HG03571 (cell line): ENCODE data around the gene U2AF1L4.
A peak's percentile ranks its signal among the peaks of the same experiment; 100 is the strongest.
"Not testable (repeated sequence)": the region's sequence is repeated elsewhere in the genome, so short reads cannot be mapped to it uniquely, and the experiment has no call there.

Source experiments
- ATAC-seq: cut with Tn5 transposase; IDR thresholded peaks from one replicate; pipeline ENCODE4 v1.9.1; 2021; ENCODE audit not compliant: unreplicated experiment

Gene U2AF1L4

GRCh38 chr19:35727956-35728706 lies 17.1 kb downstream of the U2AF1L4 start:
- ATAC-seq = no peak

DNA sequence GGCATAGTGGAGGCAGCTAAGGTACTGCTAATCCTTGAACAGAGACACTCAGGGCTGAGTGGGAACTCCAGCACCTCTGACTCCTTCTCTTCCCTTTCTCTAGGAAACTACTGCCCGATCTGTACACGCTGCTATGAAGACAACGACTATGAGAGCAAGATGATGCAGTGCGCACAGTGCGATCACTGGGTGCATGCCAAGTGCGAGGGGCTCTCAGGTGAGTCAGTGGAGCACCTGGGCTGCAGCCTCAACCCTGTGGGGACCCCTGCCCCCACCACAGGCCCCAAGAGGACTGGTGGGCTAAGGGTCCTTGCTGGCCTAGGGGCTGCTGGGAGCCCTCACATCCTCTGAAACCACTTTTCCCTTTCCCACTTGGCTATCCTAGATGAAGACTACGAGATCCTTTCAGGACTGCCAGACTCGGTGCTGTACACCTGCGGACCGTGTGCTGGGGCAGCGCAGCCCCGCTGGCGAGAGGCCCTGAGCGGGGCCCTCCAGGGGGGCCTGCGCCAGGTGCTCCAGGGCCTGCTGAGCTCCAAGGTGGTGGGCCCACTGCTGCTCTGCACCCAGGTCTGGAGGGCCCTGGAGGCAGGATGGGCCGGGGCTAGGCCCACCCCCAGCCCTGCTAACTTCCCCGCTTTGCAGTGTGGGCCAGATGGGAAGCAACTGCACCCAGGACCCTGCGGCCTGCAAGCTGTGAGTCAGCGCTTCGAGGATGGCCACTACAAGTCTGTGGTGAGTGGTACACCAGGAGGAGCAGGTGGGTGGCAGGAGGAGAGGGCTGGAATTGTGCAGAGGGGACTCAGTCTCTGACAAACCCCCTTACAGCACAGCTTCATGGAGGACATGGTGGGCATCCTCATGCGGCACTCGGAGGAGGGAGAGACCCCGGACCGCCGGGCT lies 17.9 kb downstream of the U2AF1L4 start:
- no peak for ATAC-seq

GRCh38 chr19:35725216-35725861 lies 19.9 kb downstream of the U2AF1L4 start:
- no peak for ATAC-seq

GRCh38 chr19:35724560-35724959 lies 20.7 kb downstream of the U2AF1L4 start:
- ATAC-seq = no peak

GRCh38 chr19:35724132-35724531 lies 21.1 kb downstream of the U2AF1L4 start:
- ATAC-seq = not testable (repeated sequence)

DNA sequence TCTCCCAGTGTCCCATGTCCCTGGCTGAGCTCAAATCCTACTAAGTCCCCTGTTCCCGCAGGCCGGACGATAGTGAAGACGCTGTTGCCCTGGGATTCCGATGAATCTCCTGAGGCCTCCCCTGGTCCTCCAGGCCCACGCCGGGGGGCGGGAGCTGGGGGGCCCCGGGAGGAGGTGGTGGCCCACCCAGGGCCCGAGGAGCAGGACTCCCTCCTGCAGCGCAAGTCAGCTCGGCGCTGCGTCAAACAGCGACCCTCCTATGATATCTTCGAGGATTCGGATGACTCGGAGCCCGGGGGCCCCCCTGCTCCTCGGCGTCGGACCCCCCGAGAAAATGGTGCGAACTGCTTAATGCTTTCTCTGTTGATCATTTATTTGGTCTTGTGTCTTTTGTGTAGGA lies 21.5 kb downstream of the U2AF1L4 start:
- ATAC-seq = no peak

- no peak for ATAC-seq
These were observed 22.3 kb downstream of the U2AF1L4 start for GRCh38 chr19:35722897-35723296.

GRCh38 chr19:35722461-35722860 lies 22.8 kb downstream of the U2AF1L4 start:
- no peak for ATAC-seq

DNA sequence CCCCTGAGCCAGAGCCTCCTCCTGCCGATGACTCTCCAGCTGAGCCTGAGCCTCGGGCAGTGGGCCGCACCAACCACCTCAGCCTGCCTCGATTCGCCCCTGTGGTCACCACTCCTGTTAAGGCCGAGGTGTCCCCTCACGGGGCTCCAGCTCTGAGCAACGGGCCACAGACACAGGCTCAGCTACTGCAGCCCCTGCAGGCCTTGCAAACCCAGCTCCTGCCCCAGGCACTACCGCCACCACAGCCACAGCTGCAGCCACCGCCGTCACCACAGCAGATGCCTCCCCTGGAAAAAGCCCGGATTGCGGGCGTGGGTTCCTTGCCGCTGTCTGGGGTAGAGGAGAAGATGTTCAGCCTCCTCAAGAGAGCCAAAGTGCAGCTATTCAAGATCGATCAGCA lies 23.8 kb downstream of the U2AF1L4 start:
- ATAC-seq = no peak

- no peak for ATAC-seq
These were observed 24.6 kb downstream of the U2AF1L4 start for GRCh38 chr19:35720648-35721047.

- no peak for ATAC-seq
These were observed 25.1 kb downstream of the U2AF1L4 start for GRCh38 chr19:35720163-35720524.

DNA sequence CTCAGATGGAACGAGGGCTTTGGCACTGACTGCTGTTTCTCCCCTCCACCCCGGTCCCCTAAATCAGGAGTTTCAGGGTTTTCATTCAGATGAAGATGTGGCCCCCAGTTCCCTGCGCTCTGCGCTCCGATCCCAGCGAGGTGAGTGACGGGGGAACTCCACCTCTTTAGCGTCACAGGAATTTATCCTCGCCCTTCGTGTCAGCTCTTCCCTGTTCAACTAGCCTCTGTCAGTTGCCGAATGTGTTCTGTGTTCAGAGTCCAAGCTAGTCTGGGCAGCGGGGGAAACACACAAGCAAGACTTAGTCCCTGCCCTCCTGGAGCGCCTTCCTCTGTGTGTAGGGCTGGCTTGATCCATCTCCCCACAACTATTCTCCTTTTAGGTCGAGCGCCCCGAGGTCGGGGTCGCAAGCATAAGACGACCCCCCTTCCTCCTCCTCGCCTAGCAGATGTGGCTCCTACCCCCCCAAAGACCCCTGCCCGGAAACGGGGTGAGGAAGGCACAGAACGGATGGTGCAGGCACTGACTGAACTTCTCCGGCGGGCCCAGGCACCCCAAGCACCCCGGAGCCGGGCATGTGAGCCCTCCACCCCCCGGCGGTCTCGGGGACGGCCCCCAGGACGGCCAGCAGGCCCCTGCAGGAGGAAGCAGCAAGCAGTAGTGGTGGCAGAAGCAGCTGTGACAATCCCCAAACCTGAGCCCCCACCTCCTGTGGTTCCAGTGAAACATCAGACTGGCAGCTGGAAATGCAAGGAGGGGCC lies 25.6 kb downstream of the U2AF1L4 start:
- no peak for ATAC-seq

- no peak for ATAC-seq
These were observed 26.7 kb downstream of the U2AF1L4 start for GRCh38 chr19:35718345-35719041.

DNA sequence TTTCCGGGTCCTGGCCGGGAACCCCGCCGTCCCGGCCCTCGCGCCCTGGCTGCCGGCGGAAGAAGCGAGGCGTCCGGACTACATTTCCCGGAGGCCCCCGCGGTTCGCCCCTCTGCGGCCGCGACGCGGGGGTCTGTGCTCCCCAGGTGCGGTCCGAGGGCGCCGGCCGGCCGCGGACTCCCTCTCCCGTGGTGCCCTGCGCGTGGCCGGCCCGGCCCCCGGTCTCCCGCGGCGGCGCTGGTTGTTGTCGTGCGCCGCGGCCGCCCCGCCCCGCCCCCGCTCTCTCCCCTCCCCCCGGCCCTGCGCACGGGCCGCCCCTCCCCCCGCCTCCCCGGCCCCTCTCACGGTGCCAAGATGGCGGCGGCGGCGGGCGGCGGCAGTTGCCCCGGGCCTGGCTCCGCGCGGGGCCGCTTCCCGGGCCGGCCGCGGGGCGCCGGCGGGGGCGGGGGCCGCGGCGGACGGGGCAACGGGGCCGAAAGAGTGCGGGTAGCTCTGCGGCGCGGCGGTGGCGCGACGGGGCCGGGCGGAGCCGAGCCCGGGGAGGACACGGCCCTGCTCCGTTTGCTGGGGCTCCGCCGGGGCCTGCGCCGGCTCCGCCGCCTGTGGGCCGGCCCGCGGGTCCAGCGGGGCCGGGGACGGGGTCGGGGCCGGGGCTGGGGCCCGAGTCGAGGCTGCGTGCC lies 27.4 kb downstream of the U2AF1L4 start, which contains the start of gene KMT2B:
TSS of gene KMT2B (plus strand) at position 339 of the 680 bp plus-strand sequence. CDS start at position 355, 16 bp downstream.
- peak; percentile 47 for ATAC-seq

DNA sequence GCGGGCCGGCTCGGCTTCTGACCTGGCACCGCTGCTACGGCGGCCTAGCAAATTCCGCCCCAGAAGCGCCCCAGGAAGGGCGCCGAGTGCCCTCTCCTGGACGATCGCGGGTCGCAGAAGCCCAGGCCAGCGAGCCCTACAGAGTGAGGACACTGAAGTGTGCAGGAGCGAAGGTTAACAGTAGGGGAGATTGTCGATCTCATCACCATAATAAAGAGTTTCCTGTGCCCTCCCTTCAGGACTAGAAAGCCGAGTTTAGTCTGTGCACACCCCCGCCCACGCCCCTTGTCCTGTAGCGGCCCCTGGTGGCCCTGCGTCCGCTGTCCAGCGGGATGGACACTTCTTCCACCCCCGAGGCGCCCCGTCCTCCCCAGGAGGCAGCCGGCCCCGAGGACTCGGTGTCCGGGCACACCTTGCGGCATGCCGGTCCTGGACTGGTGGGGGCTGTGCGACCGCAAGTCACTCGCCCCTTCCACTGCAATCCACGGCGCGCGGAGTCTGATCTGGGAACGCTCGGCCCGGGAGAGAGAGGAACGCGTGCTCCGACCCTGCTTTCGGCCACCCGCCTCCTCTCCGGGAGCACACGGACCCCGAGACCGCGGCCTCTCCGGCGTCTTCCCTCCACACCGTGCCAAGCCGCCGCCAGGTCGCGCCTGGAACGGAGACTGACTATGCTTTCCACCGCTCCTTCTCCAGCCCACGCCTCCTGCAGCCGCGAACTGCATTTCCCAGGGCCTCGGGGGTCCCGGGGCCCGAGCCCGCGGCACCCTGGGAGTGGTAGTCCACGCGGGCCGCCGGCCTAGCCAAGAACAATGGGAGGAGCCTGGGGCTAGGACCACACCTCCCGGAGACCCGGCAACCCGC lies 28.2 kb downstream of the U2AF1L4 start:
- ATAC-seq = peak; percentile 57

GRCh38 chr19:35715981-35716800 lies 29.0 kb downstream of the U2AF1L4 start:
- no peak for ATAC-seq

DNA sequence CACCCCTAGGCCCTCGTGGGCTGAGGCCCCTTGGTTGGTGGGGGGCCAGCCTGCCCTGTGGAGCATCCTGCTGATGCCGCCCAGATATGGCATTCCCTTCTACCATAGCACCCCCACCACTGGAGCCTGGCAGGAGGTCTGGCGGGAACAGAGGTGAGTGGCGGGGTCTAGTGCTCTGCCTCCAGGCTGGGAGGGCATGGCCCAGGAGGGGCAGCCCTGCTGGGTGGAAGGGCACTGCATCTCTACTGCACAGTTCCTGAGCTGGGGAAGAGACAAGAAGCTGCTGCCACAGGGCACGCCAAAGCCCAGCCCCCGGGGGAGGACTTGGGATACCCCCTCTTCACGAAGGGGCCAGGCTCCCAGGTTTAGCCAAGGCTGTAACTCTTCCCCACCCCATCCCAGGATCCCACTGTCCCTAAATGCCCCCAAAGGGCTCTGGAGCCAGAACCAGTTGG lies 29.8 kb downstream of the U2AF1L4 start:
- no peak for ATAC-seq
